ENCODE measurements around the gene TSPAN18.
A peak's percentile ranks its signal among the peaks of the same experiment; 100 is the strongest.

The TSPAN18 gene

GRCh38 chr11:44873537-44873936 is 146.8 kb downstream of the TSPAN18 start:
- no peak for DNase-seq

GRCh38 chr11:44874284-44874683 is 147.5 kb downstream of the TSPAN18 start:
- DNase-seq: no peak

DNA sequence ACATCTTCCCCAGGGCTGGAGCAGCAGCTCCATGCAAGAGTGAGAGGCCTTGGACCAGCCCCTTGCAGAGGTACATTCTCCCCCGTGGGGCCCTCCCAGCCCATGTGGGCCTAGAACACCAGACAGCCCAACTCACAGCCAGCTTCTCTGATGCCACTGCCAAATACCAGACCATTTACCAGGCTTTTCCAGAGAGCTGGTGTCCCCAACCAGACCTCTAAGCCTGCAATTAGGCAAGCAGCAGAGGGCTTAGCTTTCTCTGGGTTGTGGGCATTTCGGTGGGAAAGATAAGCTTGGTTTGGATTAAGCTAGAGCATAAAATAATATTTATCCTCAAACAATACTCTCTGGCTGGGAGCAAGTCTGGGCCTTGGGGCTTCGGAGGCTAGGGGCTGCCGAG is 148.3 kb downstream of the TSPAN18 start:
- no peak for DNase-seq

- no peak for DNase-seq
Measured at GRCh38 chr11:44876194-44876723, 149.5 kb downstream of the TSPAN18 start.

GRCh38 chr11:44876906-44877305 is 150.1 kb downstream of the TSPAN18 start:
- no peak for DNase-seq

GRCh38 chr11:44877571-44878497 is 151.1 kb downstream of the TSPAN18 start:
- no peak for DNase-seq

DNA sequence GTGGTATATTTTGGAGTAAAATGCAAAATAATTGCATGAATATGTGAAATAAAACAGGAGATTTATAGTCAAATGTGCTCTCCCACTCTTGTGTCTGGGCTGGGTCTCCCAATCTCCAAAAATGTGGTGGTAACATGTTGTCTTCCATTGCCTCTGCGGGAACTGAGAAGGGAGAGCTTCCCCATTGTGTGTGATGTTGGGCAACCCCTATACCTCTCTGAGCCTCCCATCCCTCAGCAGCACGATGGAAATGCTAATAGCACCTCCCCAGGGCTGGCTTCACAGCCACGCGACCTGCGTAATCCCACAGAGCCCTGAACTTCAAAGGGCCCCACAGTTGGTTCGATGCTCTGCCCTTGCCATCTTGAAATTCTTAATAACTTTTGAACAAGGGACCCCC is 151.9 kb downstream of the TSPAN18 start:
- DNase-seq: no peak

DNA sequence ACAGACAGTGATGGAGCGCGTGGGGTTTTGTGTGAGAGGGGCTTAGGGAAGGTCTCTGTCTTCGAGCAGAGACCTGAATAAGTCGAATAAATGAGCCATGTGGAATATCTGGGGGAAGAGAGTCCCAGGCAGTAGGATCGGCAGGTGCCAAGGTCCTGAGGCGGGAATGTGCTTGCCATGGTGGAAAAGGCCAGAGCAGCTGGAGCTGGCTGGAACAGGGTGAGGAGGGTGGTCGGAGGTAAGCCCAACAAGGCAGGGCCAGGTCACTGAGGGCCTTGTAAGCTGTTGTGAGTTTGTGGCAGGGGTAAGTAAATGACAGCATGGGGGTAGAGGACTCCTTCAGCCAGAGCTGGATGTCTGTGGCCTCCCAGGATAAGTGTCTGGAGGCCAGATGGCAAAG is 152.7 kb downstream of the TSPAN18 start:
- DNase-seq: no peak

GRCh38 chr11:44880511-44880910 is 153.7 kb downstream of the TSPAN18 start:
- no peak for DNase-seq

GRCh38 chr11:44880953-44881352 is 154.2 kb downstream of the TSPAN18 start:
- DNase-seq: no peak

DNA sequence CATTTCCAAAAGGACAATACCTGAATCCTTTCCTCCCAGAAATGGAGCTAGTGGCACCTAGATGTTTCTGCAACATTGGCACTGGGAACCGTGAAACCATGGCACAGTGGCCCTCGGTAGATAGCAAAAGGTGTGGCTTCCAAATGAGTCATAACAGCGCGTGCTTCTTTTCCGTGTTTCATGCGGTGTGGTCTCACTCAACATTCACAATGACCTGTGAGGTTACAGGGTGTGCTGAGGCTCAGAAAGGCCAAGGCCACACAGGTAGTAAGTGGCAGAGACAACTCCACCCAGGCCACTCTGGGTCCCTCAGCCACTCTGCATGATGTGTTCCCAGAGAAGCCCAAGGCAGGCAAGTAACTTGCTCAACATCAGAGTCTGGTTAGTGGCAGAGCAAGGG is 156.5 kb downstream of the TSPAN18 start:
- no peak for DNase-seq

DNA sequence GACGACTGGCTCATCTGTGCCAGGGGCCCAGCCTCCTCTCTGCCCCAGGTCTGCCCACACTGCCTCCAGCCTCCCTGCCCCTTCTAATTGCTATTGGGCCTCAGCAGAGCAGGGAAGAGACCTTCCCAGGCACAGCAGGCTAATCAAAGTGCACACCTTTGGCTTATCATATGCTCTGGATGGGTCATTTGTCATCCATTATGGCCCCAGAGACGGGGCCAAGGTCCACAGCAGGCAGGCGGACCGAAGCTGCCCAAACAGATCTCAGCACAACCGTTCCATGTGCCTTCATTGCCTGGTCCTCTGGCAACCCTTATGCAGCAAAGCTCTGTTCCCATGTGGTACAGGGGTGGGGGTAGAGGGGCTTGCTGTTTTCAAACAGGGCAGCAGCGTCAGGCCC is 157.3 kb downstream of the TSPAN18 start:
- no peak for DNase-seq

DNA sequence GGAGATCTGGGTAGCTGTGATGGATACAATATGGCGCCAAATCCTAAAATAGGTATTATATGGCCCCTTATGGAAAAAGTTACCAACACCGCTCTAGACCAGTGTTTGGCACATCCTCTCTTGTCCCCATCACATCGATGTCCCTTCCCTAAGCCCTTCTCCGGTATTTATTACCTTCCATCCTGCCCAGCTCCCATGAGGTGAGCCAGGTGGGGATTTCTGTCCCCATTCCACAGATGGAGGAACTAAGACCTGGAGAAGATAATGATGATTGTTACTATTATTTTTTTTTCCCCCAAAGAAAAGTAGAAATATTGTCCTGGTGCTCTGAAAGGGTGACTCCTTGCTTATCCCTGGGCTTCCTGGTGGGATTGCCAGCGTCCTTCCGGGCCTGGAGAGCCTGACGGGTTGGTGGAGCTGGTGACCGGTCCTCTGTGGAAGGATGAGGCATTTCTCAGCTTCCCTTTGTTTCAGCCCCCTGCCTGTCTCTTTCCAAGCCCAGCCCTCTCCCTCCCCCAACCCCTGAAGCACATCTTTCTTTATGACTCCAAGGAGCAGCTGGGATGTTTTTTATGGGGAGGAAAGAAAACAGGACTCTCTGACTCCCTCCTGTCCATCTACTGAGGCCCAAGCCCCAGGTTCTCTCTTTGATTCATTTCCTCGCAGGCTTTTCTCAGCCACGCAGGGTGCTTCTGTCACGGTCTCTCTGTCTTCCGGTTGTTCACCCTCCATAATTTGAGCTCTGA is 158.5 kb downstream of the TSPAN18 start:
- DNase-seq: no peak

GRCh38 chr11:44885919-44886789 is 159.4 kb downstream of the TSPAN18 start:
- DNase-seq: no peak

DNA sequence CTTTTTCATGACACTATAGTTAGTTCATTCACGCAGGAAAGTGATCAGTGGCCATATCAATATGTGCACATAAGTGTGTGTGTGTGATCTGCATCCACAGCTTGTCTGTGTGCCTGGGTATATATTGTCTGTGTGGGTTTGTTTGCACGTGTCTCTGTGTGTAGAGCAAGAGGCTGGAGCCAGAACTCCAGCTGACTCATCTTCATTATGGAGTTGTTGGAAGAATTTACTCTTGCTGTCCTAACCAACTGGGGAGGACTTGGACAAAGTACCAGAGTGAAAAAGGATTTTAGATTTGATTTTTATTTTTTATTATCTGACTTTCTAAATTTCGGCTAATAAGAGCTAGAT is 160.0 kb downstream of the TSPAN18 start:
- DNase-seq: no peak

DNA sequence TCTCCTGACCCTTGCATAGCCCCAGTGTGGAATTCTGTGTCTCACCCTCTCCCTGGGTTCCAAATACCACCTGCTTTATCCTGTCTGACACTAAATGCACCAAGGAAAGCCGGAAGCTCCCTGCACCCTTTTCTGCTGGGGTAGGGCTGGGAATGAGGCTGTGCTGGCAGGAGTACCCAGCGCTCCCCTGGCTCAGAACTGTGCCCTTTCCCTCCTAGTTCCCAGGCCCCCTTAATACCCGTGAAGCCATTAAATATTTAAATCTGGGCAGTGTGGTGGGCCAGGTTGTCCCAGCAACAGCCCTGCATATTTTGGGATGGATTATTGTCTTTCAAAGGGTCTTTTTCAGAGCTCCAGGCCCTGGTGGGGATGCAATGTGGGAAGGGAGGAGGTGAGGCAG is 160.9 kb downstream of the TSPAN18 start:
- DNase-seq: no peak

DNA sequence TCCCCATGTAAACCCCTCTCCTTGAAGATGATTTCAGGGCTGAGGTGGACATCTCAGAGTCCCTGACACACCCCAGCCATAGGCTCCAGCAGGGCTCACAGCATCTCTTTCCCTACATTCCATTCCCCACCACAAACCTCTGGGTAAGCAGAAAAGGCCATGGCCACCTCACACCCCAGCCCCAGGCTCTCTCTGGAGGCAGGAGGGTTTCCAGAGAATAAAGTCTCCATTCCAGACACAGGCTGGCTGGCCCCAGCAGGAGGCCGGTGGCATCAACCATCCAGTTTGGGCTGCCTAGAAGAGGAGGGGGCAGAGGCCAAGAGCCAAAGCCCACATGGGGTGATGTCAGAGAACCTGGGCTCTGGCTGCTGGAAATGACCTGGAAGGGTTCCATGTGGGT is 162.5 kb downstream of the TSPAN18 start:
- DNase-seq: no peak

DNA sequence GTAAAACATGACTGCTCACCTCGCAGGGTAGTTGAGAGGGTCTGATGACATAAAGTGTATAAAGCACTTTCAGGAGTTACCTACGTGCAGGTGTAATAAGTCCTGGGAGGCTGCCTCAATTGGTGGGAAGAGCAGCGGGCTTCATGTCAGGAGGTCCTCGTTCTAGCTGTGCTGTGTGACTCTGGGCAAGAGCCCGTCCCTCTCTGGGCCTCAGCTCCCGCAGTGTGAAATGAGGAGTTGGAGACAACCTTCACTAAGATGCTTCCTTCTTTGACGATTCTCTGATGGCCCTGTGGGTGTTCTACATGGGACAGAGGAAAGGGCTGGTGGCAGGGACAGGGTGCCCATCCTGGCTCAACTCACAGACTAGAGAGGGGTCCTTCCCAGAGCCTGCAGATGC is 166.1 kb downstream of the TSPAN18 start:
- DNase-seq: no peak

GRCh38 chr11:44893308-44893822 is 166.6 kb downstream of the TSPAN18 start:
- DNase-seq: no peak

DNA sequence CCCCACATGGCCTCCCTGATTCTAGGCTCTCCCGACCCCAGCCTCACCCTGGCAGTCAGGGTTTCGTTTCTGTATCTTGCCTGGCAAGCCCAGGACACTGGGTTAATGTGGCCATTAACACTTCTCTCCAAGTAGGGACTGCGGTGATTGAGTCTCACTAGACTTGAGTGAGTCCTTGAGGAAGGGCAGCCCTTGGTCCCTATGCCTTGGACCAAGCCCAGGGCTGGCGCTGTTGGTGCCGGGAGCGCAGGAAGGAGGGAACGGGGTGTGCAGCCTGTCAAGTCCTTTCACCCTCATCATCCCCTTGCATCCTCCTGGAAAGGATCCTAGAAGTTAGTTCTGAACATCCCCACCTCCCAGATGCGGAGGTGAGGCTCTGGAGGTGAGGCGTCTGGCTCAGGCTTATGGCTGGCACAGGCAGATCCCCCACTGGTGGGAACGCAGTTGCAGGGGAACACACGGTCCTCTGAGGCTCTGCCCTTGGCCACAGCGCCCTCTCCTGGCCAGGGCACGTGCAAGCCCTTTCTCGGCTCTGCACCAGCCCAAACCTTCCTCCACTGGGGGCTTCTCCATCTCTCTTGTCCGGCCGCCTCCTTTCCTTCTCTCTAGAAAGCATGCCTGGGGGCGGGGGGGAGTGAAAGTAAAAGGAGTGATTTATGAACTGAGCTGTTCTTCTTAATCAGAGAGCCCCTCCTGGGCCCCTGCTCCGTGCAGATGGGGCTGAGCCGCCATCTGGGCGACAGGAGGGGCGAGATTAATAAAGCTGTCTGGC is 167.3 kb downstream of the TSPAN18 start:
- peak; percentile 12 to 49 (median 40) for DNase-seq

DNA sequence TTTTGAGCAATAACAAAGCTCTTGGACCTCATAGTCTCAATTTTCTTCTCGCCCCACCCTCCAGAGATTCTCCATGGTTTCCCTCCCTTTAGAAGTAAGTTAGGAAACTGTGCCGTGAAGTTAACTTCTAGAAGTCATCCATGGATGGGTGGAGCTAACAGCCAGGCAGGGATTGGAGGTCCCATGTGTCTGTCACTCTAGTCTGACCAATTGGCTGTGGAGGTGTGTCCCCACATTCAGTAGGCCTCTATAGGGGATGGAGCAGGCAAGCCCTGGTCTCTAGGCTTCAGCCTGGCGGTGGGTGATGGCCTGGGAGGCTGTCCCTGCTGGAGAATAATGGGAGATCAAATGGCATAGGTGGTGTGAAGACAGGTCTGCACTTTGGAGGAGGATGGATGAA is 173.2 kb downstream of the TSPAN18 start:
- peak in 1 of 5 donors; percentile 8 for DNase-seq

DNA sequence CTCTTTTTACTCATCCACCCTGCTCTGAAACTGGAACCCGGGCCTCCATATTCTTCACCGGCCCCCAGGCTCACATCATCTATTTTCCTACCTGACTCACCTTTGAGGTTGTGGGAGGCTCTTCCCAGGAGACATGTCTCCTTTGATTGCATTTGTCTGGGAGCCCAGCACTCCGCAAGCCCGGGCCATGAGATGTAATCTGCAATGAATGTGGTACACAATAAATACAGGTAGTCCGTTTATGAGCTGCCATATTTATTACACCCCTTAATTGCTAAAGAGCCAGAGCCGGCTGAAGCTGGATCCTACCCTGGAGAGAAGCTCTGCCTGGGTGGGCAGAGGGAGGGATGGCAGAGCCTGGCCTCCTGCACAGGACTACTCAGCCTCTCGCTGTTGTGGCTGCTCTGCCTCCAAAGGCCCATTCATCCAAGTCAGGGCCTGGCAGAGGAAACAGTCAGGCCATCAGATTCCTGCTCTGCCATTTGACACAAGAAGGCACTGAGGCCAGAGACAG is 174.4 kb downstream of the TSPAN18 start:
- no peak for DNase-seq

Measured in T-helper 1 cell (primary cell).